GM18508 (cell line): Measurements from ENCODE around the gene TPT1.

Experiments
- ATAC-seq: cut with Tn5 transposase; IDR thresholded peaks from one replicate; pipeline ENCODE4 v1.9.1; 2021; ENCODE audit warnings: moderate number of reproducible peaks; ENCODE audit not compliant: insufficient read depth, unreplicated experiment

TPT1 gene

GRCh38 chr13:45336025-45336800, 4.8 kb downstream of the TPT1 start:
- no peak for ATAC-seq

DNA sequence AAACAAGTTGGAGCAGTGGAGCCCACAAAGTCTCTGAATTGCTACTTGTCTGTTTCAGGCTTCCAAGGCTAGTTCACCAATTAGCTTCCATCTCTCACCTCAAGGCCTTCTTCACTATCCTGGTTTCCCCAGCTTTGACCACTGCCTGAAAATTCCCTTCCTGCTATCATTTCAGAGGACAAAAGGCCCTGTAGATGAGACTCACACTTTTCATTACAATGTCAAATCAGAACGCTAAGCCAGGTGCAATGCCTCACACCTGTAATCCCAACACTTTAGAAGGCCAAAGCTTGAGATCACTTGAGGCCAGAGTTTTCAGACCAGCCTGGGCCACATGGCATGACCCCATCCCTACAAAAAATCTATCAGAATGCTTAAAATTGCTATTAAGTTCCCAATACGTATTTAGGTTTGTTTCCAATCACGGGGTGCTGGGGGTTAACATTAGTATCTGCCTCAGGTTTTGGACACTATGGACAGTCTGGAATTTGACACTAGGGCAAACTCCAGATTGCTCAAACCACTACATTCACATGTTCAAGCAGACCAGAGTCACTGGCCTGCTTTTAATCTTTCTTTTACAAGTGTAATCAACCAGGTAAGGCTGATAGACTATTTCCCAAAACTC, 5.5 kb downstream of the TPT1 start:
- ATAC-seq, result no peak

DNA sequence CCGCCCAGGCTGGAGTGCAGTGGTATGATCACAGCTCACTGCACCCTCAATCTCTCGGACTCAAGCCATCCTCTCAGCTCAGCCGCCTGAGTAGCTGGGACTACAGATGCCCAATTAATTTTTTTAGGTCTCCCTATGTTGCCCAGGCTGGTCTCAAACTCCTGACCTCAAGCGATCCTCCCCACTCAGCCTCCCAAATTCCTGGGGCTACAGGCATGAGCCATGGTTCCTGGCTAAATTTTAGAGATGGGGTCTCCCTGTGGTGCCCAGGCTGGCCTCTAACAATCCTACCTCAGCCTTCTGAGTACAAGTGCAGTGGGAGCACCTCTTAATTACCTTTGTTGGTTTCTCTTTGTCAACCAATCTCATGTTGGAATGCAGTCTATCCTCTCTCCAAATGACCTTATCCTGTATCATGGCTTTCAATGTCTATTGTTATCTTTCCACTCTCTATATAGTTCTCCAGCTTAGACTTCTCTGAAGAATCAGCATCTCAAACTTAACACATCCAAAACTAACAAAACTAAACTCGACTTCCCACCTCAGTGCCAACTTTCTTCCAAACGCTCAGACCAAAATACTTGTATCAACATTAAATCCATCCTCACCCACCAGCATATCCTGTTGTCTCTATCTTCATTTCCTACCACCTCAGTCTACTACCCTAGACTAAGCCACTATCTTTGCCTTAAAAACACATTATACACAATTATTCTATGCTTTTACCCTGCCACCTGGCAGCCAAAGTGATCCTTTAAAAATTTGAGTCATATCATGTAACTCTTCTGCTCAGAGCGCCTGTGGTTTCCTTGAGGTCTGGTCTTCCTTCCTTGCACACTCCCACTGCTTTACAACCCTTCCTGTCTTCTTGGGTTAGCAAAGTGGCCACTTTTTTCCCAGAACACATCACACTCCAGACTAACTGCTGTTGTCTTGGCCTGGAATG, 6.7 kb downstream of the TPT1 start:
- no peak for ATAC-seq

DNA sequence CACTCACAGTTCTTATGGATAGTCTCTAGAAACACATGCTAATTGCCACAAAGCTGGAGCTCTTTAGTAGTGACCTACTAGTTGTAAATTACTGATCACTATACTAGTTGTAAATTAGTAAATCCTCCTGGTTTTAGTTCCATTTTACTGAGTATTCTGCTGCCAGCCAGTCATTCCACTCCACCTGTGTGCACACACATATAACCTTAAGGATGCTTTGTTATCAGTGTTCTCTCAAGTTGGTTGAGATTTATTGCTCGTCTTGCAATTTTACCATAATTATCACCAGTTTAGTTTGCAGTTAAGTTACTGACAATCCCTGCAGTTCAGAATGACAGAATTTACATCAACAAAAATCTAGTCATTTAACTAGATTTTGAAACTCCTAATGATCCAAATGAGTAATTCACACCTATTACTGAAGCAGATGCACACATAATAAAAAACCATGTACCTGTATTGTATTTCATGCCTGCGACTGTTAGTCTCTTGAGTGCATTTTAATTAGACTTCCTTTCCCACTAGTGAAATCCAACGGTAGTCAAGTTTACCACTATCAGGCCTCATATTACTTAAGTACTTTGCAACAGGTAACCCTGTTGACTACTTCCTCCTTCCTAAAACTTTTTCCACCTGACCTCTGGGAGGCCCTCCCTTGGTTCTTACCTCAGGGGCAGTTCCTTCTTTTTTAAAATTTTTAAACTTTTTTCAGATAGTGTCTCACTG, 7.6 kb downstream of the TPT1 start:
- no peak for ATAC-seq

DNA sequence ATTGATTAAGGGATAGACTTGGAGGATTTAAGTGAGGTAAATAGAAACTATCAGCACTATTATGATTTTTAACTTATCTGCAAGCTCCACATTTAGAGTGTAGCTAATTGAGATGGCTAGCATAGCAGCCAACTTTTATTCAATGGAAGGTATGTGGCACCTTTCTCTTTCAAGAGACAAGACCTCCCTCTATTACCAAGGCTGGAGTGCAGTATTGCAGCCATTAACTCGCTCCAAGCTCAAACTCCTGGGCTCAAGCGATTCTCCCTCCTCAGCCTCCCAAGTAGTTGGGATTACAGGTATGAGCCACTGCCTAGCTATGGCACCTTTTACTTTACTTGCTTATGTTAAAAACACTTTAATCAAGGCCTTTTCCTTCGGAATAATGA, 8.2 kb downstream of the TPT1 start:
- ATAC-seq, result no peak

GRCh38 chr13:45332036-45332830, 8.8 kb downstream of the TPT1 start:
- ATAC-seq, result no peak

GRCh38 chr13:45331692-45332035, 9.3 kb downstream of the TPT1 start:
- ATAC-seq, result no peak

DNA sequence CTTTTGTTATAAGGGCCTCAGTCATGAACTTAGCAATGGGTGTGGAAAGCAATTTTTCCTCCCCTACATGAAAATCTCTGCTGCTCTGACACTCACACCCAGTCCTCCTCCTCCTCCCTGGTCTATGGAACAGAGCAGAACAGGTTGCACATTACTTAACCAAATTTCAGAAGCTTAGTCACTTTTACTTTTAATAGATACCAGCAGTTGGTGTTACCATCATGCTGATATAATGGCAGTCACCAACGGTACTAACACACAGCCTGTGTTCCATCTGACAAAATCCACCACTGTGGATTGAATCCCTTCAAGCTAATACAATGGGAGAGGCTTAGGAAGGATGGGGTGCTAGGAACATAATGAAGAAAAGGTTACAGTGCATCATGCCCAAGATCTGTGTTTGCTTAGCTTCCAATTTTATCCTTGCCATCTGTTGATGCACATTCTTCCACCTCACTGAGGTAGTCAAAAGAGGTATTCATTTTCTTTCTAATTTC, 9.8 kb downstream of the TPT1 start:
- ATAC-seq, result no peak

DNA sequence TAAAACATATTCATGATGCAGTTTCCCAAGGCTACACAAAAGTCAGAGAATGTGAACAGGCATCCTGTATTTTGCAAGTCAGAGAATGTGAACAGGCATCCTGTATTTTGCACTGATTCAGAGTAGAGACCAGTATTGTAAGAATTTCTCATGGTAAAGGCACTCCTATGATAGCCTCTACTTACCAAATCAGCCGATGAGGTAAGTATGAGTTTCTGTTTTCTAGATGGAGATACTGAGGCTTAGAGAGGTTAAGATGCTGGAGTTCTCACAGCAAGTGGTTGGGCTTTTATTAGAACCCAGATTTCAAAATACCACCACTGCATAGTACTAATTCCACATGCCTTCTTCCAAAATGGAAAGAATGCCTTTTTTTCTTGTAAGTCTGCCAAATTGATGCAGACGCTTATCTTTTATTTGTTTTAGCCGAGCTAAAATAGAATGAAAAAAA, 12.3 kb downstream of the TPT1 start:
- no peak for ATAC-seq

GRCh38 chr13:45327253-45327955, 13.6 kb downstream of the TPT1 start:
- no peak for ATAC-seq

DNA sequence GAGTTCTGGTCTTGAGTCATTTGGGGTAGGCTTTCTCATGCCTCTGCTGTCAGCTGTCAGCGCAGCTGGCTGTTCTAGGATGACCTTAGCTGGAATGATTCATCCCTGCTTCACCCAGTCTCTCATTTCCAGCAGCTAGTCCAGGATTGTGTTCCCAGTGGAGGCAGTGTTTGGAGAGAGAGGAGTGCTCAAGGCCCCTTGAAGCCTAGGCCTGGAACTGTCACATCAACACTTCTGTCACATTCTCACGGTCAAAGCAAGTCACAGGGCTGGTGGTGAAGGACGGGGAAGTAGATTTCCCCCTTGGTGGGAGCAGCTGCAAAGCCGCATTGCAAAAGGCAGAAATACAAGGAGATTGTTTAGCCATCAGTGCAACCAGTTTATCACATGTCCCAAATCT, 15.2 kb downstream of the TPT1 start:
- no peak for ATAC-seq

DNA sequence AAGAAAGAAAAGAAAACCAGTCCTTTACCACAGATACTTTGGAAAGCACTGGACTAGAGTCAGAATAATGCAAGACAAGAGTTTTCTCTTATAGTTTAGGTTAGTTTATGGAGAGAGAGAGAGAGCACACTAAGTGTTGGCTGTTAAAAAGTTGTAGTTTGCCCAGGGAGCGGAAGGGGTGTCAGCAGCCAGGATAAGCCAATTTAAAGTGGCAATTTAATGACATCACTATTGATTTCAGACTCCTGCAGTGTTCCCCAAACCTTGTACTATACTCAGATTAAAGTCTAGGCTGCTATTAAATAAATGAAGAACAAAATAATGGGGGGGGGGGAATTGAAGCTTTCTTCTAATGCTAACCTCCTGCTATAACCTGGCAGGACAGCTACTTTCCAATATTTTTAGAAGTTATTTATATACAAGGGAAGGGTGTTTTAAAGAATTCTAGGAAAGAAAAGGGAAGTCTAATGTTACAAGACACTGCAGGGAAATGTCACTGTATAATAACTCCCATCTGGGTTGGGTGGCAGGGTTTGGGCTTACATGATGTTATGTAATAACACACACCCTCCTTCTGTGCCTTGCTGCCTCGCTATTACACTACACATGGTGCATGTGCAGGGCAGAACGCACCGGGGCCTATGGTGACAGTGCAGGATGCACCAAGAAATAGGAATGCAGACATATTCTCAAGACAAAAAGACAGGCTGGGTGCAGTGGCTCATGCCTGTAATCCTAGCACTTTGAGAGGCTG, 19.9 kb downstream of the TPT1 start:
- no peak for ATAC-seq

GRCh38 chr13:45316996-45317395, 24.0 kb downstream of the TPT1 start:
- no peak for ATAC-seq

- no peak for ATAC-seq
Observed at GRCh38 chr13:45316338-45316737, 24.6 kb downstream of the TPT1 start.

DNA sequence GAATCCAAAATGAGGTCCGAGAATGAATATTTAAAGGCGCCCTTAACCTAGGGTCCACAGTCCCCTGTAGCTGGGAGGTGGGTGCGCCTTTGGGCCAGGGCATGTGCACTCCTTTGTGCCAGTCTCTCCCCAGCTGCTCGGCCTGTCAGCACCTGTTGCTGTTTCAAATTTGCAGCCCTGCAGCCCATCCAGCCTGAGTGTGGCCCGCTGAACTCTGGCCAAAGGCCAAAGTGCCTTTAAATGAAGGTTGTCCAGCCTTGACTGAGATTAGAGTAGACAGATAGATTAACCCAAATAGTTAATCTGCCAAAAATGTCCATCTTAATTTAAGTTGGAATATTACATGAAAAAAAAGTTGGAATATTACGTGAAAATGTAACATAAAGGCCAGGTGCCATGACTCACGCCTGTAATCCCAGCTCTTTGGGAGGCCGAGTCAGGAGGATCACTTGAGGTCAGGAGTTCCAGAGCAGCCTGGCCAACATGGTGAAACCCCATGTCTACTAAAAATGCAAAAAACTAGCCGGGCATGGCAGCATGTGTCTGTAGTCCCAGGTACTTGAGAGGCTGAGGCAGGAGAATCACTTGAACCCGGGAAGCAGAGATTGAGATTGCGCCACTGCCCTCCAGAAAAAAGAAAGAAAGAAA, 25.3 kb downstream of the TPT1 start:
- ATAC-seq, result no peak

- no peak for ATAC-seq
Observed at GRCh38 chr13:45314822-45315221, 26.2 kb downstream of the TPT1 start.

- ATAC-seq, result no peak
Observed at GRCh38 chr13:45310341-45311131, 30.4 kb downstream of the TPT1 start.
